Liver (tissue), 9 donors: ENCODE results near the gene KLF15. TPM values are rescaled to one million over a fixed set of nuclear protein-coding genes. Genes with fewer than 3 reads are reported as not detected.

Experiments used
- DNase-seq: peaks from one replicate; pipeline ENCODE4 v3.0.0-alpha.2; 2017; ENCODE audit warnings: low spot score
- H3K27ac ChIP-seq, 2 donors: one replicate each; pipeline ENCODE4 v1.7.0; 2013; ENCODE audit warnings: inconsistent platforms in 2 of 2, low read length in 2 of 2, control low read depth in 1 of 2, low read depth in 1 of 2, mild to moderate bottlenecking in 1 of 2
- H3K27me3 ChIP-seq, 4 donors: one replicate each; pipeline versions ENCODE4 v1.6.1 to v1.7.0; 2013; ENCODE audit warnings: low read length in 3 of 4, inconsistent platforms in 1 of 4, mild to moderate bottlenecking in 1 of 4, moderate library complexity in 1 of 4; ENCODE audit not compliant: control insufficient read depth in 4 of 4, insufficient read depth in 4 of 4
- H3K36me3 ChIP-seq, 4 donors: one replicate each; pipeline versions ENCODE4 v1.6.1 to v1.7.0; 2013; ENCODE audit warnings: low read length in 3 of 4, mild to moderate bottlenecking in 3 of 4, low read depth in 1 of 4, moderate library complexity in 1 of 4; ENCODE audit not compliant: control insufficient read depth in 4 of 4, insufficient read depth in 3 of 4
- H3K4me1 ChIP-seq, 4 donors: one replicate each; pipeline versions ENCODE4 v1.6.1 to v1.7.0; 2013; ENCODE audit warnings: low read length in 3 of 4, mild to moderate bottlenecking in 3 of 4, moderate library complexity in 1 of 4; ENCODE audit not compliant: control insufficient read depth in 4 of 4, insufficient read depth in 4 of 4
- H3K4me3 ChIP-seq, 3 donors: one replicate each; pipeline versions ENCODE4 v1.6.1 to v1.7.0; 2013; ENCODE audit warnings: low read length in 3 of 3, control low read depth in 1 of 3, low read depth in 1 of 3, mild to moderate bottlenecking in 1 of 3
- H3K9ac ChIP-seq, 2 donors: one replicate each; pipeline ENCODE4 v1.7.0; 2013; ENCODE audit warnings: low read length in 2 of 2, mild to moderate bottlenecking in 2 of 2, moderate library complexity in 2 of 2, control low read depth in 1 of 2, low read depth in 1 of 2
- H3K9me3 ChIP-seq, 4 donors: one replicate each; pipeline versions ENCODE4 v1.6.1 to v1.7.0; 2013; ENCODE audit warnings: low read length in 3 of 4; ENCODE audit not compliant: control insufficient read depth in 4 of 4
- ATF3 ChIP-seq: IDR thresholded peaks from 2 replicates; pipeline ENCODE4 v1.6.1; 2016; ENCODE audit warnings: antibody characterized with exemption
- CTCF ChIP-seq: fragments of 150-350 bp; IDR thresholded peaks from 2 replicates; pipeline ENCODE4 v1.5.1; 2017; ENCODE audit warnings: improper control_type of control experiment, low read depth, low read length; ENCODE audit not compliant: missing input control
- EGR1 ChIP-seq, 2 donors: IDR thresholded peaks; 2 replicates each; pipeline ENCODE4 v1.6.1; 2016 to 2018; ENCODE audit warnings: antibody characterized with exemption in 2 of 2, low read depth in 2 of 2
- FOXA1 ChIP-seq: IDR thresholded peaks from 2 replicates; pipeline ENCODE4 v1.6.1; 2016; ENCODE audit warnings: antibody characterized with exemption
- FOXA2 ChIP-seq: IDR thresholded peaks from 2 replicates; pipeline ENCODE4 v1.6.1; 2016; ENCODE audit warnings: antibody characterized with exemption
- GABPA ChIP-seq, 2 donors: IDR thresholded peaks in 1 of 2; conservative IDR thresholded peaks in 1 of 2; 2 replicates each; pipeline ENCODE4 v1.6.1; 2016; ENCODE audit warnings: antibody characterized with exemption in 2 of 2, mild to moderate bottlenecking in 1 of 2, moderate library complexity in 1 of 2
- HNF4A ChIP-seq, 2 donors: conservative IDR thresholded peaks; 2 replicates each; pipeline ENCODE4 v1.6.1; 2016; ENCODE audit warnings: antibody characterized with exemption in 2 of 2, mild to moderate bottlenecking in 2 of 2
- HNF4G ChIP-seq: IDR thresholded peaks from 2 replicates; pipeline ENCODE4 v1.6.1; 2016; ENCODE audit warnings: antibody characterized with exemption
- JUND ChIP-seq, 2 donors: IDR thresholded peaks; 2 replicates each; pipeline ENCODE4 v1.6.1; 2016; ENCODE audit warnings: antibody characterized with exemption in 2 of 2
- MAX ChIP-seq: IDR thresholded peaks from 2 replicates; pipeline ENCODE4 v1.6.1; 2016; ENCODE audit warnings: antibody characterized with exemption
- NR2F2 ChIP-seq: IDR thresholded peaks from 2 replicates; pipeline ENCODE4 v1.6.1; 2016; ENCODE audit warnings: antibody characterized with exemption
- RAD21 ChIP-seq, 2 donors: IDR thresholded peaks; 2 replicates each; pipeline ENCODE4 v1.6.1; 2016; ENCODE audit warnings: antibody characterized with exemption in 2 of 2, mild to moderate bottlenecking in 2 of 2
- REST ChIP-seq: IDR thresholded peaks from 2 replicates; pipeline ENCODE4 v1.6.1; 2016; ENCODE audit warnings: antibody characterized with exemption, mild to moderate bottlenecking
- RXRA ChIP-seq, 2 donors: IDR thresholded peaks; 2 replicates each; pipeline ENCODE4 v1.6.1; 2017 to 2018; ENCODE audit warnings: antibody characterized with exemption in 2 of 2, mild to moderate bottlenecking in 1 of 2
- SP1 ChIP-seq: IDR thresholded peaks from 2 replicates; pipeline ENCODE4 v1.6.1; 2018; ENCODE audit warnings: antibody characterized with exemption, mild to moderate bottlenecking
- TAF1 ChIP-seq: conservative IDR thresholded peaks from 2 replicates; pipeline ENCODE4 v1.6.1; 2016; ENCODE audit warnings: antibody characterized with exemption, mild to moderate bottlenecking
- YY1 ChIP-seq: IDR thresholded peaks from 2 replicates; pipeline ENCODE4 v1.6.1; 2016; ENCODE audit warnings: antibody characterized with exemption, mild to moderate bottlenecking
- ZBTB33 ChIP-seq: IDR thresholded peaks from 2 replicates; pipeline ENCODE4 v1.6.1; 2016; ENCODE audit warnings: antibody characterized with exemption
- WGBS: extraction: QIAGEN DNeasy Blood & Tissue Kit; methylation state at CpG from one replicate; pipeline ENCODE4 v1.1.7; 2013; 5-methylcytosine and 5-hydroxymethylcytosine counted together
- polyA plus RNA-seq, 2 donors: library from polyadenylated mRNA; stranded (reverse) in 1 of 2; unstranded in 1 of 2; fragments of 200-250 nt in 1 of 2; fragments of >200 nt in 1 of 2; fragmentation: Nextera tagmentation in 1 of 2; extraction: Ambion mirVana in 1 of 2; gene quantifications; one replicate each; pipeline versions ENCODE4 v1.2.1 to v1.2.3, GENCODE V29; 2013 to 2015
- total RNA-seq, 2 donors: library from RNA; depleted of rRNA; stranded (reverse); fragments of >200 nt; gene quantifications; one replicate each; pipeline ENCODE4 v1.2.3, GENCODE V29; 2014
- donor health status: healthy.
- donor health status: healthy.
- donor health status: healthy.
- donor health status: healthy.
- donor health status: healthy.

KLF15 gene
- total and polyA plus RNA-seq, 4 donors = 21.4 to 103 (median 49.3) TPM

GRCh38 chr3:126355251-126355650 is 2.0 kb downstream of the KLF15 start:
- H3K9ac ChIP-seq = peak overlapping the region; percentile 65 to 95
- no peak for DNase-seq

More at GRCh38 chr3:126355251-126355650, 2.0 kb downstream of the KLF15 start:
- no peaks in the 10 kb centered on the region for H3K9me3 ChIP-seq
- peaks cover 0 to 4% (median 0%) of the 10 kb centered on the region in 4 donors for H3K36me3 ChIP-seq
- H3K27ac ChIP-seq = peak overlapping the region; percentile 88 to 99
- peak overlapping the region; percentile 37 to 60 (median 44) for H3K4me3 ChIP-seq
- WGBS = 39% methylated on average over 3 of the region's 3 CpGs
- H3K4me1 ChIP-seq = peaks cover 10 to 62% (median 43%) of the 10 kb centered on the region in 4 donors
- no peak for TF ChIP-seq NR2F2
- no peak for TF ChIP-seq CTCF
- TF ChIP-seq ATF3 = no peak
- TF ChIP-seq TAF1 = no peak
- no peak for TF ChIP-seq REST
- no peak for TF ChIP-seq YY1
- no peak for TF ChIP-seq RXRA (IDR thresholded peaks at IDR 0.05)
- no peak for TF ChIP-seq RAD21 (IDR thresholded peaks at IDR 0.05)
- TF ChIP-seq MAX = no peak
- no peak for TF ChIP-seq FOXA1
- TF ChIP-seq GABPA (IDR thresholded peaks at IDR 0.05 in 1 of 2, conservative IDR thresholded peaks at IDR 0.05 in 1 of 2) = no peak
- TF ChIP-seq EGR1 (IDR thresholded peaks at IDR 0.05; ENCODE audit: low read depth in 2 of 2) = no peak
- TF ChIP-seq JUND (IDR thresholded peaks at IDR 0.05) = no peak
- TF ChIP-seq FOXA2 = no peak
- no peak for TF ChIP-seq SP1
- no peak for TF ChIP-seq HNF4G
- no peak for TF ChIP-seq ZBTB33
- no peak for TF ChIP-seq HNF4A (conservative IDR thresholded peaks at IDR 0.05)
- H3K27me3 ChIP-seq = no peaks in the 10 kb centered on the region
